ENCODE results near the gene ARG2. TPM values are rescaled to one million over a fixed set of nuclear protein-coding genes. Genes with fewer than 3 reads are reported as not detected.

The ARG2 gene
- total RNA-seq, 1 donor: 3.9 TPM

DNA sequence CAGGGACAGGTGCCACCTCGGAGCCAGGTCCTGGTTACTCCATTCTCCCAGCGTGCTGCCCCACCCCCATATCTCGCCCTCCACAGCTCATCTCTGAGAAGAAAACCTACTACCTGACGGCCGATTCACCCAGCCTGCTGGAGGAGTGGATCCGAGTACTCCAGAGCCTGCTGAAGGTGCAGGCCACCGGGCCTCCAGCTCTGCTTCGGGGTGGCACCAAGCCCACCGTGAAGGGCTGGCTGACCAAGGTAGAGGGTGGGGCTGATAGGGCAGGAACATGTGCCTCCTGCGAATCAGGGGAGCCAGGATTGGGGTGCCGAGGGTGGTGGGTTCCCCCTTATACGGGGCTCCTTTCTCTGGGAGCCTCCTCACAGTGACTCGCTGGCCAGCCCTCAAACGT, 45.6 kb upstream of the ARG2 start:
- DNase-seq (ENCODE audit: low read depth): no peak
- no peak overlapping the region for H3K4me3 ChIP-seq (ENCODE audit: low read depth, low read length)
- no peak for TF ChIP-seq CTCF (IDR thresholded peaks at IDR 0.05; ENCODE audit: insufficient read depth, low read depth, low read length)

GRCh38 chr14:67574806-67575205, 44.9 kb upstream of the ARG2 start:
- DNase-seq (ENCODE audit: low read depth): no peak

GRCh38 chr14:67575684-67576083, 44.0 kb upstream of the ARG2 start:
- no peak overlapping the region for H3K4me3 ChIP-seq (ENCODE audit: low read depth, low read length)
- TF ChIP-seq CTCF (IDR thresholded peaks at IDR 0.05; ENCODE audit: insufficient read depth, low read depth, low read length): no peak
- DNase-seq (ENCODE audit: low read depth): no peak

More at GRCh38 chr14:67574806-67575205, 44.9 kb upstream of the ARG2 start:
- H3K4me3 ChIP-seq (ENCODE audit: low read depth, low read length): no peak overlapping the region
- TF ChIP-seq CTCF (IDR thresholded peaks at IDR 0.05; ENCODE audit: insufficient read depth, low read depth, low read length): no peak

GRCh38 chr14:67576216-67576955, 43.3 kb upstream of the ARG2 start:
- no peak for TF ChIP-seq CTCF (IDR thresholded peaks at IDR 0.05; ENCODE audit: insufficient read depth, low read depth, low read length)
- no peak for DNase-seq (ENCODE audit: low read depth)
- H3K4me3 ChIP-seq (ENCODE audit: low read depth, low read length): no peak overlapping the region

DNA sequence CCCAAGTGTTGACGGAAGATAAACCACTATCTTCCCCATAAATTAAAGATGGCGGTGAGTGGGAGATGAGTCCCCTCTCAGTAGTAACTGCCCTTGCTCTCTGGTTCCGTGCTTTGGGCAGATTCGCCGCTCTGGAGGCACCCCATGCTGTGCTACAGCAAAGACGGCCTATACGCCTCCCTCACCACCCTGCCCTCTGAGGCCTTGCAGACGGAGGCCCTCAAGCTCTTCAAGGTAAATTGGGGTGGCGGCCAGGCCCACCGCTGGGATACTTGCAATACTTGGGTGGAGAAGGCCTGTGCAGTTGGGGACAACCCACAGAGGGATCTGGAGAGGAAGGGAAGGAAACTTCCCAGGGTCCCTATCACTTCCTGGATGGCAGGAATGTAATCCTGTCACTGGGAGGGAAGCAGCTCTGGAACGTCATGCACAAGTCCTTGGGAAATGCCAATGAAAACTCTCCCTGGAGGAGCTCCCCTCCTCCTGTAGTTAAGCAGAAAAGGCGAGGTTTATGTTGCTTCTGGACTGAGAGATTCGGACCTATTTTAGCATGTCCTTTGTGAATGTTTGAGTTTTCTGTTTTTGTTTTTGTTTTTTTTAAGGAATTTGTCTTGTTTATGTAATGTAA, 42.4 kb upstream of the ARG2 start:
- peak; percentile 12 for DNase-seq (ENCODE audit: low read depth)
- H3K4me3 ChIP-seq (ENCODE audit: low read depth, low read length): no peak overlapping the region
- no peak for TF ChIP-seq CTCF (IDR thresholded peaks at IDR 0.05; ENCODE audit: insufficient read depth, low read depth, low read length)

DNA sequence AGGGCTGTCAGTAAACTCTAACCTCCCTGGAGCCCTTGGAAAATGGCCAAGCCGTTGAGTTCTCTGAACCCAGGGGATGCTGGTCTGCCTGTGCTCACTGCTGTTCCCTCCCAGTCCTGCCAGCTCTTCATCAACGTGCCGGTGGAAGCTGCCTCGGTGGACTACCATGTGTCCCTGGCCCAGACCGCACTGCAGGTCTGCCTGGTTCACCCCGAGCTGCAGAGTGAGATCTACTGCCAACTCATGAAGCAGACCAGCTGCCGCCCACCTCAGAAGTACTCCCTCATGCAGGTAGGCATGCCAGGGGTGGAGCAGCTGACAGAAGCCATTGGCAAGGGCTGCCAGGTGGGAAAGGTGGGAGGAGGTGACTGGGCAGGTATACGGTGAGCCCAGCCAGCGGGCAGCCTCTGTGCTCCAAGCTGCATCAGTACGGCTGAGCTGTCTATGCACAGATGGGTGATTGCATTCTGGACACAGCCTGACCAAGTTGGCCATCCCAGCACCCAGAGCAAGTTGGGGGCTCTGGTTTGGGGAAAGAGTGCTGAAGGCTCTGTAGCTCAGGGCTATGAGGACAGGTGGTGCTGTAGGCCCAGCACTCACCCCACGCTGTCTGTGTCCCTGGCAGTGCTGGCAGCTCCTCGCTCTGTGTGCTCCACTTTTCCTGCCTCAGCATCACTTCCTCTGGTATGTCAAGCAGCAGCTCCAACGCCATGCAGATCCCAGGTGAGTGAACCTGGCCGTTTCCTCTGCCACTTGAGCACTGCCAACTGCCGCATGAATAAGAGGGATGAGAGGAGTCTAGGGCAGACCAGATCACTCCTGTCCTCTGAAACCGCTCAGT, 41.6 kb upstream of the ARG2 start:
- TF ChIP-seq CTCF (IDR thresholded peaks at IDR 0.05; ENCODE audit: insufficient read depth, low read depth, low read length): no peak
- DNase-seq (ENCODE audit: low read depth): no peak
- H3K4me3 ChIP-seq (ENCODE audit: low read depth, low read length): no peak overlapping the region

Data from fibroblast of villous mesenchyme (primary cell).